GM18520 (cell line): ENCODE results near the gene CHIT1.

Experiments
- ATAC-seq: cut with Tn5 transposase; IDR thresholded peaks from one replicate; pipeline ENCODE4 v1.9.1; 2021; ENCODE audit not compliant: unreplicated experiment

CHIT1 gene

GRCh38 chr1:203229471-203230135 is at the start of gene CHIT1:
Gene CHIT1, minus strand, starts transcription at chr1:203229673. Its CDS starts 37 bp downstream, at chr1:203229636.
- no peak for ATAC-seq

GRCh38 chr1:203278885-203279406 is 49.5 kb upstream of the CHIT1 start:
- ATAC-seq = no peak

- ATAC-seq = no peak
Observed at GRCh38 chr1:203278082-203278884, 48.8 kb upstream of the CHIT1 start.

- no peak for ATAC-seq
Observed at GRCh38 chr1:203276916-203277545, 47.6 kb upstream of the CHIT1 start.

- ATAC-seq = no peak
Observed at GRCh38 chr1:203276408-203276807, 46.9 kb upstream of the CHIT1 start.

- ATAC-seq = no peak
Observed at GRCh38 chr1:203275656-203276272, 46.3 kb upstream of the CHIT1 start.

GRCh38 chr1:203274603-203275381 is 45.3 kb upstream of the CHIT1 start:
- ATAC-seq = no peak

GRCh38 chr1:203273869-203274602 is 44.6 kb upstream of the CHIT1 start:
- ATAC-seq = no peak

GRCh38 chr1:203273206-203273868 is 43.9 kb upstream of the CHIT1 start:
- peak; percentile 43 for ATAC-seq

GRCh38 chr1:203272633-203273205 is 43.2 kb upstream of the CHIT1 start:
- no peak for ATAC-seq

GRCh38 chr1:203271962-203272632 is 42.6 kb upstream of the CHIT1 start:
- ATAC-seq = no peak

GRCh38 chr1:203271018-203271743 is 41.7 kb upstream of the CHIT1 start:
- no peak for ATAC-seq

- ATAC-seq = no peak
Observed at GRCh38 chr1:203270448-203270847, 41.0 kb upstream of the CHIT1 start.

- ATAC-seq = no peak
Observed at GRCh38 chr1:203269654-203270020, 40.2 kb upstream of the CHIT1 start.

- ATAC-seq = no peak
Observed at GRCh38 chr1:203268901-203269653, 39.6 kb upstream of the CHIT1 start.

GRCh38 chr1:203267912-203268311 is 38.4 kb upstream of the CHIT1 start:
- ATAC-seq = no peak

- ATAC-seq = no peak
Observed at GRCh38 chr1:203267347-203267846, 37.9 kb upstream of the CHIT1 start.
